Suprapubic skin (tissue), 4 donors: ENCODE data around the gene CAMK2A. TPM values are rescaled to one million over a fixed set of nuclear protein-coding genes. Genes with fewer than 3 reads are reported as not detected.

Source experiments
- DNase-seq, 2 donors: peaks; one replicate each; pipeline ENCODE4 v3.0.0-alpha.2; 2019; ENCODE audit warnings: low spot score in 2 of 2
- H3K27ac ChIP-seq: fragments of 200-600 bp; sonication (generic); one replicate; pipeline ENCODE4 v1.5.1; 2019
- H3K27me3 ChIP-seq: fragments of 200-600 bp; sonication (generic); one replicate; pipeline ENCODE4 v1.5.1; 2019
- H3K36me3 ChIP-seq: fragments of 200-600 bp; sonication (generic); one replicate; pipeline ENCODE4 v1.5.1; 2019
- H3K4me1 ChIP-seq: fragments of 200-600 bp; sonication (generic); one replicate; pipeline ENCODE4 v1.5.1; 2019
- H3K4me3 ChIP-seq: fragments of 200-600 bp; sonication (generic); one replicate; pipeline ENCODE4 v1.5.1; 2019; ENCODE audit warnings: mild to moderate bottlenecking
- H3K9me3 ChIP-seq: fragments of 200-600 bp; sonication (generic); one replicate; pipeline ENCODE4 v1.5.1; 2019
- EP300 ChIP-seq: sonication (generic); formaldehyde crosslinking; IDR thresholded peaks from one replicate; pipeline ENCODE4 v1.6.1; 2017; ENCODE audit warnings: antibody characterized with exemption
- POLR2A ChIP-seq, 2 donors: fragments of 450-650 bp; IDR thresholded peaks; one replicate each; pipeline ENCODE4 v1.6.1; 2017; ENCODE audit warnings: antibody characterized with exemption in 2 of 2, mild to moderate bottlenecking in 2 of 2, moderate library complexity in 2 of 2
- POLR2AphosphoS5 ChIP-seq, 3 donors: sonication (generic); formaldehyde crosslinking; IDR thresholded peaks; one replicate each; pipeline ENCODE4 v1.6.1; 2017; ENCODE audit warnings: antibody characterized with exemption in 3 of 3
- WGBS: methylation state at CpG from one replicate; pipeline ENCODE4 v1.1.5; 2018; 5-methylcytosine and 5-hydroxymethylcytosine counted together
- total RNA-seq, 4 donors: library from RNA; depleted of rRNA; stranded (reverse); fragments of >200 nt; gene quantifications; one replicate each; pipeline ENCODE4 v1.1.0, GENCODE V29; 2016
- TF ChIP-seq, protein P1 (sequence below), 2 donors: fragments of 200-600 bp in 1 of 2; fragments of 450-650 bp in 1 of 2; sonication (generic) in 1 of 2; IDR thresholded peaks; one replicate each; pipeline ENCODE4 v1.5.1; 2016 to 2019; ENCODE audit warnings: antibody characterized with exemption in 2 of 2, mild to moderate bottlenecking in 1 of 2, moderate library complexity in 1 of 2

The CAMK2A gene
- total RNA-seq, 4 donors from 2014 or later: 0.26 to 0.64 TPM; not detected in 2

DNA sequence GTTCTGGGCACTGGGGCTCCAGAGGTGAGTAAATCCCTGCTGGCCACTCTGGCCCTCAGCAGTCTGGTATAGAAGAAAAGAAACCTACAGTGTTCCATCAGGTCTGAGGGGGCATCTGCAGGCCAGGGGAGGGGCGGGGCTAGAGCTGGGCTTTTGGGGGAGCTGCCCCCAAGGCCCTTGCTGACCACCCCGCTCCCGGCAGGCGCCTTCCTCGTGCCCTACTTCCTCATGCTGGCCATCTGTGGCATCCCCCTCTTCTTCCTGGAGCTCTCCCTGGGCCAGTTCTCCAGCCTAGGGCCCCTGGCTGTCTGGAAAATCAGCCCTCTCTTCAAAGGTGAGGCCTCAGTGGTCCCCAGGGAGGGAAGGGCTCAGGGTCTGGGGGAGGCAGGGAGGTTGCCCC is 93.1 kb downstream of the CAMK2A start:
- no peaks in the 10 kb centered on the region for H3K36me3 ChIP-seq
- no CpG with 5 or more reads among the region's 5 CpGs for WGBS
- H3K27me3 ChIP-seq: peaks cover 4% of the 10 kb centered on the region
- no peak overlapping the region for H3K27ac ChIP-seq
- H3K4me3 ChIP-seq: no peak overlapping the region
- no peaks in the 10 kb centered on the region for H3K9me3 ChIP-seq
- no peak for TF ChIP-seq EP300
- TF ChIP-seq, protein P1, sequence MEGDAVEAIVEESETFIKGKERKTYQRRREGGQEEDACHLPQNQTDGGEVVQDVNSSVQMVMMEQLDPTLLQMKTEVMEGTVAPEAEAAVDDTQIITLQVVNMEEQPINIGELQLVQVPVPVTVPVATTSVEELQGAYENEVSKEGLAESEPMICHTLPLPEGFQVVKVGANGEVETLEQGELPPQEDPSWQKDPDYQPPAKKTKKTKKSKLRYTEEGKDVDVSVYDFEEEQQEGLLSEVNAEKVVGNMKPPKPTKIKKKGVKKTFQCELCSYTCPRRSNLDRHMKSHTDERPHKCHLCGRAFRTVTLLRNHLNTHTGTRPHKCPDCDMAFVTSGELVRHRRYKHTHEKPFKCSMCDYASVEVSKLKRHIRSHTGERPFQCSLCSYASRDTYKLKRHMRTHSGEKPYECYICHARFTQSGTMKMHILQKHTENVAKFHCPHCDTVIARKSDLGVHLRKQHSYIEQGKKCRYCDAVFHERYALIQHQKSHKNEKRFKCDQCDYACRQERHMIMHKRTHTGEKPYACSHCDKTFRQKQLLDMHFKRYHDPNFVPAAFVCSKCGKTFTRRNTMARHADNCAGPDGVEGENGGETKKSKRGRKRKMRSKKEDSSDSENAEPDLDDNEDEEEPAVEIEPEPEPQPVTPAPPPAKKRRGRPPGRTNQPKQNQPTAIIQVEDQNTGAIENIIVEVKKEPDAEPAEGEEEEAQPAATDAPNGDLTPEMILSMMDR (IDR thresholded peaks at IDR 0.05): no peak
- TF ChIP-seq POLR2AphosphoS5 (IDR thresholded peaks at IDR 0.05): no peak
- TF ChIP-seq POLR2A (IDR thresholded peaks at IDR 0.05): no peak
- DNase-seq: no peak
- no peaks in the 10 kb centered on the region for H3K4me1 ChIP-seq

DNA sequence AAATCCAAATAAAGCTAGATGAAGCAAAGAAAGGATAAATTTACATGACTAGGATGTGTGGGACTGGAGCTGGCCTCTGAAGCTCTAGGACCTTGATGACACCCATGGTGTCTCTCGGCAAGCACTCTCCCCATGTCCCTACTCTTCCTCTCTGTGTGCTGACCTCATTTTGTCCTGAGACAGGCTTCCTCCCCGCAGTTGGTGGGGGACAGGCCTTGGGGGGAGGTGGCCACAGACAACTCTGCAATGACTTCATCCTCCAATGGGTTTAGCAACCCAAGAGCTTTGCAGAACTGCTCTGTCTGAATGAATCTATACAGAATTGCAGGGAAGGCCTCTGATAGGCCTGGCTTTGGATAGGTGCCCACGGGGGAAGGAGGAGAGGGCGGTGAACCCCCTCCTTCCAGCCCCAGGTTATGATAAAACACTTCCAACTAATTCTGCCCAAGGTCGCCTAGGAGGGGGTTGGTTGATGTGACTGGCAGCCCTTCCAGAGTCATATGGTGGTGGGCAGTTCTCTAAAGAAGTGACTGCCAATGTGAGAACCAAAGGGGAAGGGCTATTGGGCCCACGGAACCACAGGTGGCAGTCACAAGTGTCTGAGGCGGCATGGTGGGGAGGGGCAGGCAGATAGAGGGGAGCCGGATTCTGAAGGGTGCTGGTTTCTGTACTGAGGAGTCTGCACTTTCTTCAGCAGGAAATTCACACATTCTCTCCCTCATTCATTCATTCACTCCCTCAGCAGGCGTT is 93.7 kb downstream of the CAMK2A start:
- 76% methylated on average over 9 of the region's 9 CpGs for WGBS

DNA sequence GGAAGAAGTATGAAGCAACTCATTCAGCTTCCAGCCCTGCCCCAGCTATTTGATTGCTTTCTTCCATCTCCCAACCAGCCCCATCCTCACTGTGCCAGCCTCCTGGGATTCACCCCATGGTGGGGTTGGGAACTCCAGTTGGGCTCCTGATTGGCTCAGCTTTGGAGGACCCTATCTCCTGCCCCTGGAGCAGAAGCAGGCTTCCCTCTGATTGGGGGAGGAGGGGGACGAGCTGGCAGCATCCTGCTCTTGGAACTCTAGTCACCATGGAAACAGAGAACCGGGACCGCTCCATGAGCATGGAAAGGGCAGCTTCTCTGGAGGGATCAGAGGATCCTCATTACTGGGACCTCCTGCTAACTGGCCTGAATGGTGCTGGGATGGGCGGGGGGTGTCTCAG is 97.1 kb downstream of the CAMK2A start:
- no peaks in the 10 kb centered on the region for H3K36me3 ChIP-seq
- 80% methylated on average over 3 of the region's 4 CpGs for WGBS
- TF ChIP-seq EP300 (no peak), POLR2AphosphoS5 (IDR thresholded peaks at IDR 0.05) (no peak), POLR2A (IDR thresholded peaks at IDR 0.05) (no peak)
- TF ChIP-seq, protein P1 (IDR thresholded peaks at IDR 0.05): no peak
- peaks cover 37% of the 10 kb centered on the region for H3K27me3 ChIP-seq
- H3K4me3 ChIP-seq: no peak overlapping the region
- no peak for DNase-seq
- H3K9me3 ChIP-seq: no peaks in the 10 kb centered on the region
- no peak overlapping the region for H3K27ac ChIP-seq
- H3K4me1 ChIP-seq: peaks cover 10% of the 10 kb centered on the region

More for the DNA sequence above, 93.7 kb downstream of the CAMK2A start:
- Histone ChIP-seq H3K27ac (no peak overlapping the region), H3K9me3 (no peaks in the 10 kb centered on the region), H3K27me3 (peaks cover 8% of the 10 kb centered on the region), H3K4me3 (no peak overlapping the region), H3K36me3 (no peaks in the 10 kb centered on the region), H3K4me1 (no peaks in the 10 kb centered on the region)
- DNase-seq: no peak
- TF ChIP-seq, protein P1 (IDR thresholded peaks at IDR 0.05): no peak
- TF ChIP-seq POLR2A (IDR thresholded peaks at IDR 0.05) (no peak), POLR2AphosphoS5 (IDR thresholded peaks at IDR 0.05) (no peak), EP300 (no peak)

DNA sequence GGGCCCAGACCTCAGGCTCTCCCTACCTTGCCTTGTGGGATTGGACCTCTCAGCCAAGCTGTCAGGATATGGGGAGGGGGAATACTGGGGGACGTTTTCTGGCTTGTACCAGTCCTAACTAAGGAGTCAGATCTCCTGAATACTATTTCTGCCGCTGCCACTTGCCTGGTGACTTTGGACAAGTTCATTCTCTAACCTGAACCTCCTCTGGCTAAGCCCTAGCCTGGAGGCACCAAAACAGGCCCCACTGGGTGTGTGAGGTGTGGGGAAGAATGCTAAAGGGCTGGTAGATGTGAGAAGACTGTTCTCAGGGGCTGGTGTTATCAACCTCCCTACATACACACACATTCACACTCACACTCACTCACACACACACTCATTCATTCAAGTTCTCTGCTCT is 98.6 kb downstream of the CAMK2A start:
- WGBS: 24% methylated on average over 2 of the region's 2 CpGs
- H3K36me3 ChIP-seq: no peaks in the 10 kb centered on the region
- peaks cover 37% of the 10 kb centered on the region for H3K27me3 ChIP-seq
- no peak for DNase-seq
- H3K4me3 ChIP-seq: no peak overlapping the region
- TF ChIP-seq, protein P1 (IDR thresholded peaks at IDR 0.05): no peak
- TF ChIP-seq POLR2A (IDR thresholded peaks at IDR 0.05): no peak
- peaks cover 10% of the 10 kb centered on the region for H3K4me1 ChIP-seq
- H3K27ac ChIP-seq: no peak overlapping the region
- no peaks in the 10 kb centered on the region for H3K9me3 ChIP-seq

DNA sequence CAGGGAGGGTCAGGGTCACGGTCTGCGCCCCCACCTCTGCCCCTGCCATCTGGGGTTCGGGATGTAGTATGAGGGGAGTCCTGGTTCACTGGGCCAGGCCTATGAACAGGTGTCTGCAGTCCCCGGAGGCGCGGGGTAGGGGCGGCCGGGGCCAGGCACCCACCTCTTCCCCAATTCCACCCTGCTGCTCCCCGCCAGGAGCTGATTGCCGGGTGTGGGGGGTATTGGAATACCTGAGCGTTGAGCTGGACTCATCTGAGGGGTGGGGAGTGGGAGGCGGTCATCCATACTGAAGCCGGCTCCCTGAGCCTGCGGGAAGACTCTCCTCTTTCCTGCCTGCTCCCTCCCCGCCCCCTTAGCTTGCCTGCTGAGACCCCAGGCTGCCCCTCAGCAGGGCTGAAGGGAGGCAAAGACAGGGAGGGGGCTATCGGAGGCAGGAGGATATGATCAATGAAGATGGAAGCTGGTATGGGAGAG is 99.0 kb downstream of the CAMK2A start:
- Histone ChIP-seq H3K9me3 (no peaks in the 10 kb centered on the region), H3K36me3 (no peaks in the 10 kb centered on the region), H3K27me3 (peaks cover 37% of the 10 kb centered on the region), H3K27ac (no peak overlapping the region), H3K4me1 (peaks cover 10% of the 10 kb centered on the region), H3K4me3 (no peak overlapping the region)
- DNase-seq: no peak
- WGBS: 54% methylated on average over 11 of the region's 16 CpGs
- no peak for TF ChIP-seq EP300
- TF ChIP-seq, protein P1 (IDR thresholded peaks at IDR 0.05): no peak
